ENCODE results near the gene CEP57. TPM values are rescaled to one million over a fixed set of nuclear protein-coding genes. Genes with fewer than 3 reads are reported as not detected.

CEP57 gene
- total and polyA plus RNA-seq, 2 of the 13 experiments (the other 11 are each of a cell fraction or from before 2014, with no cell fraction given) = 34.3 to 59.4 TPM

DNA sequence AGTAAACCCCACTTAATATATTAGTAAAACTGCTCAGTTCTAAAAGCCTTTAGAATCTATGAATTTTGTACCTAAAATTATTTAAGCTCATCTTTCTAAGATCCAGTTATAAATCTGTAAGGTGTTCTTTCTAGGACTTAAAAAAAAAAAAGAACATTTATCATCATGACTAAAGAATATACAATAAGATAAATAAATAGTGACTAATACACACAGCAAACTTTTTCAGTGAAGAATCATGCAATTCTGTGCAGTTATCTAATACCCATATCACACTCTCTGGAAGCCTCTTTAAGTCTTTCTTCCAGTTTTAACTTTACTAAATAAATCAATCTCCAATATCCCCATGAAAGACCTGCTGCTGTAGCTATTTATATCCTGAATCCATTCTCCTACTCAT is 59.8 kb downstream of the CEP57 start (continued):
- TF ChIP-seq ZNF609 (CRISPR knock-in tag; IDR thresholded peaks at IDR 0.05; ENCODE audit: borderline replicate concordance) = no peak
- no peak for TF ChIP-seq E2F1 (CRISPR knock-in tag; IDR thresholded peaks at IDR 0.05)
- TF ChIP-seq ZNF839 (CRISPR knock-in tag; IDR thresholded peaks at IDR 0.05; ENCODE audit: borderline replicate concordance) = no peak
- no peak for TF ChIP-seq ATAD3A (CRISPR knock-in tag; IDR thresholded peaks at IDR 0.05)
- no peak for TF ChIP-seq SIN3A (IDR thresholded peaks at IDR 0.05; ENCODE audit: borderline replicate concordance, low read depth, low read length)
- TF ChIP-seq ZNF362 (CRISPR knock-in tag; IDR thresholded peaks at IDR 0.05; ENCODE audit: borderline replicate concordance) = no peak
- TF ChIP-seq TGIF2 (CRISPR knock-in tag; IDR thresholded peaks at IDR 0.05) = no peak
- TF ChIP-seq KLF13 (CRISPR knock-in tag; IDR thresholded peaks at IDR 0.05) = no peak
